WTC11 (cell line): ENCODE measurements around the gene AMMECR1.

ENCODE experiments used
- CREB1 ChIP-seq: sonication (generic); formaldehyde crosslinking; IDR thresholded peaks from 2 replicates; pipeline ENCODE4 v1.8.0; 2023; ENCODE audit warnings: mild to moderate bottlenecking, missing genetic modification reagents
- MYBL2 ChIP-seq: sonication (generic); formaldehyde crosslinking; IDR thresholded peaks from 2 replicates; pipeline ENCODE4 v1.8.1; 2023; ENCODE audit warnings: mild to moderate bottlenecking, moderate library complexity, missing genetic modification reagents
- NR1H2 ChIP-seq: sonication (generic); formaldehyde crosslinking; IDR thresholded peaks from 2 replicates; pipeline ENCODE4 v1.9.0; 2021; ENCODE audit warnings: mild to moderate bottlenecking, moderate library complexity, missing genetic modification reagents
- ZNF121 ChIP-seq: sonication (generic); formaldehyde crosslinking; IDR thresholded peaks from 2 replicates; pipeline ENCODE4 v1.8.0; 2023; ENCODE audit warnings: missing genetic modification reagents
- ZNF219 ChIP-seq: sonication (generic); formaldehyde crosslinking; IDR thresholded peaks from 2 replicates; pipeline ENCODE4 v1.8.0; 2023; ENCODE audit warnings: missing genetic modification reagents, mild to moderate bottlenecking, borderline replicate concordance
- ZNF317 ChIP-seq: sonication (generic); formaldehyde crosslinking; IDR thresholded peaks from 2 replicates; pipeline ENCODE4 v1.8.1; 2023; ENCODE audit warnings: low read depth, mild to moderate bottlenecking, moderate library complexity, missing genetic modification reagents, borderline replicate concordance
- ZNF671 ChIP-seq: fragments of 250-450 bp; sonication (Bioruptor Pico); IDR thresholded peaks from 2 replicates; pipeline ENCODE4 v1.8.0; 2021; ENCODE audit warnings: mild to moderate bottlenecking
- TF ChIP-seq, protein P1 (sequence below): fragments of 200-600 bp; IDR thresholded peaks from 2 replicates; pipeline ENCODE4 v1.8.0; 2022; ENCODE audit warnings: antibody characterized with exemption
- TF ChIP-seq, protein P2 (sequence below): fragments of 250-450 bp; sonication (Bioruptor Pico); IDR thresholded peaks from 2 replicates; pipeline ENCODE4 v1.9.0; 2021; ENCODE audit warnings: moderate library complexity, mild to moderate bottlenecking, inconsistent platforms, borderline replicate concordance
- TF ChIP-seq, protein P3 (sequence below): sonication (generic); formaldehyde crosslinking; IDR thresholded peaks from 2 replicates; pipeline ENCODE4 v1.8.1; 2023; ENCODE audit warnings: mild to moderate bottlenecking, missing genetic modification reagents, moderate library complexity

DNA sequence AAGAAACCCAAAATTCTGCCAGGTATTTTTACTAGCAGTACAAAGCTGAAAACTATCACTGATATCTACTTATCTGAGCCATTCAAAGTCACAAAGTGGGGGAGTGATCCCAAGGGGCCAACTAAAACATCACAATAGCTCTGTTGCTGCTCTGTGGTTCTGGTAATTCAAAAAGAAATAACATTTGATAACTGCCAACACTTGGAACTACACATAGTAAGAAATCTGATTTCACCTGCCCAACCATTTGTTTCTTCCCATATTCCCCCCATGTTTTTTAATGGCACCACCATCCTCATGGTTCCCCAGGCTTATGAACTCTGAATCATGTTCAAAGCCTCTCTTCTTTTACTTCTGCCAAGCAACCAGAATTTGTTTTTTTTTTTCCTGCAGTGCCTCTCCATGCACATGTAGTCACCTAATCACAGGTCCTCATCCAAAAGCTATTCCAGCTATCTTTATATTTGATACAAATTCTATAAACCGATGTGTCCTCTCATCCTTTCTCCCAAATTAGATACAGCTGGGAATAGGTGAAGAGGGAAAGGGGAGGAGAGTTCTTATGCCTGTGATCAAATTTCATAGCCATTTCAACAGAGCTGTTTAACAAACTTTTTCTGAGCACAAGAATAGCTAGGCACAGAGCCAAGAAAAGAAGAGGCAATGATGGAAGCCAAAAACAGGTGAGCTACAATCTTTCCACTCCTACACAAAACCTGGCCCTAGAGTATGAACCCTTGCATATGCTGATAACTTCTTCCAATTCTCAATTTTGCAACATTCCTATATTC, 7.7 kb downstream of the AMMECR1 start:
- no peak for TF ChIP-seq ZNF671 (CRISPR knock-in tag)
- TF ChIP-seq, protein P1, sequence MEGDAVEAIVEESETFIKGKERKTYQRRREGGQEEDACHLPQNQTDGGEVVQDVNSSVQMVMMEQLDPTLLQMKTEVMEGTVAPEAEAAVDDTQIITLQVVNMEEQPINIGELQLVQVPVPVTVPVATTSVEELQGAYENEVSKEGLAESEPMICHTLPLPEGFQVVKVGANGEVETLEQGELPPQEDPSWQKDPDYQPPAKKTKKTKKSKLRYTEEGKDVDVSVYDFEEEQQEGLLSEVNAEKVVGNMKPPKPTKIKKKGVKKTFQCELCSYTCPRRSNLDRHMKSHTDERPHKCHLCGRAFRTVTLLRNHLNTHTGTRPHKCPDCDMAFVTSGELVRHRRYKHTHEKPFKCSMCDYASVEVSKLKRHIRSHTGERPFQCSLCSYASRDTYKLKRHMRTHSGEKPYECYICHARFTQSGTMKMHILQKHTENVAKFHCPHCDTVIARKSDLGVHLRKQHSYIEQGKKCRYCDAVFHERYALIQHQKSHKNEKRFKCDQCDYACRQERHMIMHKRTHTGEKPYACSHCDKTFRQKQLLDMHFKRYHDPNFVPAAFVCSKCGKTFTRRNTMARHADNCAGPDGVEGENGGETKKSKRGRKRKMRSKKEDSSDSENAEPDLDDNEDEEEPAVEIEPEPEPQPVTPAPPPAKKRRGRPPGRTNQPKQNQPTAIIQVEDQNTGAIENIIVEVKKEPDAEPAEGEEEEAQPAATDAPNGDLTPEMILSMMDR, result no peak
- TF ChIP-seq, protein P2, sequence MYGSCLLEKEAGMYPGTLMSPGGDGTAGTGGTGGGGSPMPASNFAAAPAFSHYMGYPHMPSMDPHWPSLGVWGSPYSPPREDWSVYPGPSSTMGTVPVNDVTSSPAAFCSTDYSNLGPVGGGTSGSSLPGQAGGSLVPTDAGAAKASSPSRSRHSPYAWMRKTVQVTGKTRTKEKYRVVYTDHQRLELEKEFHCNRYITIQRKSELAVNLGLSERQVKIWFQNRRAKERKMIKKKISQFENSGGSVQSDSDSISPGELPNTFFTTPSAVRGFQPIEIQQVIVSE, result no peak
- TF ChIP-seq CREB1, result no peak
- TF ChIP-seq, protein P3, sequence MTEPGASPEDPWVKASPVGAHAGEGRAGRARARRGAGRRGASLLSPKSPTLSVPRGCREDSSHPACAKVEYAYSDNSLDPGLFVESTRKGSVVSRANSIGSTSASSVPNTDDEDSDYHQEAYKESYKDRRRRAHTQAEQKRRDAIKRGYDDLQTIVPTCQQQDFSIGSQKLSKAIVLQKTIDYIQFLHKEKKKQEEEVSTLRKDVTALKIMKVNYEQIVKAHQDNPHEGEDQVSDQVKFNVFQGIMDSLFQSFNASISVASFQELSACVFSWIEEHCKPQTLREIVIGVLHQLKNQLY (CRISPR knock-in tag), result no peak
- no peak for TF ChIP-seq MYBL2 (CRISPR knock-in tag)
- no peak for TF ChIP-seq NR1H2
- no peak for TF ChIP-seq ZNF317 (CRISPR knock-in tag)
- no peak for TF ChIP-seq ZNF219
- no peak for TF ChIP-seq ZNF121
